Adrenal gland (tissue), 12 donors: Measurements from ENCODE around the gene ARPC1A. TPM values are rescaled to one million over a fixed set of nuclear protein-coding genes. Genes with fewer than 3 reads are reported as not detected.

Experiments used
- DNase-seq, 7 donors: peaks; one replicate each; pipeline ENCODE4 v3.0.0-alpha.2; 2019 to 2020
- H3K27ac ChIP-seq, 5 donors: fragments of 200-600 bp; sonication (generic) in 4 of 5; 1 replicate in 3 of 5; 2 replicates in 2 of 5; pipeline versions ENCODE4 v1.5.1 to v1.8.0; 2016 to 2020; ENCODE audit warnings: mild to moderate bottlenecking in 1 of 5
- H3K27me3 ChIP-seq: fragments of 200-600 bp; 2 replicates; pipeline ENCODE4 v1.8.0; 2021
- H3K36me3 ChIP-seq, 2 donors: fragments of 200-600 bp; replicated peaks in 1 of 2; 1 replicate in 1 of 2; 2 replicates in 1 of 2; pipeline versions ENCODE4 v1.5.1 to v1.8.0; 2018 to 2022
- H3K4me1 ChIP-seq, 2 donors: fragments of 200-600 bp; replicated peaks in 1 of 2; 1 replicate in 1 of 2; 2 replicates in 1 of 2; pipeline versions ENCODE4 v1.5.1 to v1.8.0; 2018 to 2021
- H3K4me3 ChIP-seq, 4 donors: fragments of 200-600 bp; sonication (generic) in 3 of 4; one replicate each; pipeline ENCODE4 v1.5.1; 2016 to 2018
- H3K9me3 ChIP-seq, 3 donors: fragments of 200-600 bp; sonication (generic) in 1 of 3; replicated peaks in 1 of 3; 1 replicate in 2 of 3; 2 replicates in 1 of 3; pipeline versions ENCODE4 v1.5.1 to v1.8.0; 2016 to 2021
- POLR2A ChIP-seq, 2 donors: fragments of 450-650 bp; IDR thresholded peaks; one replicate each; pipeline ENCODE4 v1.6.1; 2017; ENCODE audit warnings: antibody characterized with exemption in 2 of 2, mild to moderate bottlenecking in 2 of 2, moderate library complexity in 1 of 2
- WGBS, 4 donors: extraction: QIAGEN DNeasy Blood & Tissue Kit in 2 of 4; methylation state at CpG; one replicate each; pipeline versions ENCODE4 v1.1.5 to v1.1.7; 2013 to 2017; 5-methylcytosine and 5-hydroxymethylcytosine counted together
- intact Hi-C, 2 donors: fragments of 100-400 bp; cut with DNase I; formaldehyde crosslinking; loops; one replicate each; pipeline versions ENCODE4 v1.14.1 to v1.15.0; 2022 to 2023
- polyA plus RNA-seq, 3 donors: library from polyadenylated mRNA; stranded (reverse); fragments of 200-250 nt in 2 of 3; fragments of 350-450 nt in 1 of 3; fragmentation: Illumina TruSeq in 1 of 3; extraction: RNeasy Lipid Tissue Mini Kit (QIAGEN cat#74804) in 1 of 3; gene quantifications; one replicate each; pipeline ENCODE4 v1.2.3, GENCODE V29; 2013 to 2014
- total RNA-seq, 9 donors: library from RNA; depleted of rRNA in 4 of 9; stranded (reverse); fragments of >200 nt in 4 of 9; fragments of 120-200 nt in 1 of 9; fragmentation: NEBNext Ultra II Directional in 1 of 9; extraction: Animal tissue kit (Norgen Biotek cat#: 25700) in 1 of 9; gene quantifications; one replicate each; pipeline versions ENCODE4 v1.1.0 to v1.2.4, GENCODE V29; 2013 to 2023
- TF ChIP-seq, protein P1 (sequence below), 6 experiments: fragments of 450-650 bp in 4 of 6; fragments of 200-600 bp in 2 of 6; sonication (generic) in 1 of 6; IDR thresholded peaks; 1 replicate in 5 of 6; 2 replicates in 1 of 6; pipeline versions ENCODE4 v1.5.1 to v1.8.0; 2016 to 2021; ENCODE audit warnings: antibody characterized with exemption in 6 of 6, mild to moderate bottlenecking in 2 of 6, moderate library complexity in 1 of 6
- donor health status: healthy with polysubstance abuse.
- donor health status: Bipolar disorder and iron deficiency.
- donor health status: DM: yes; HTN: yes; CAD: no.
- donor health status: DM: no; HTN: no; CAD: no.
- donor health status: DM: no; HTN: no; CAD: no.
- donor health status: DM: yes; HTN: yes; CAD: no.

ARPC1A gene
- total and polyA plus RNA-seq, 12 donors = 118 to 214 (median 152) TPM

DNA sequence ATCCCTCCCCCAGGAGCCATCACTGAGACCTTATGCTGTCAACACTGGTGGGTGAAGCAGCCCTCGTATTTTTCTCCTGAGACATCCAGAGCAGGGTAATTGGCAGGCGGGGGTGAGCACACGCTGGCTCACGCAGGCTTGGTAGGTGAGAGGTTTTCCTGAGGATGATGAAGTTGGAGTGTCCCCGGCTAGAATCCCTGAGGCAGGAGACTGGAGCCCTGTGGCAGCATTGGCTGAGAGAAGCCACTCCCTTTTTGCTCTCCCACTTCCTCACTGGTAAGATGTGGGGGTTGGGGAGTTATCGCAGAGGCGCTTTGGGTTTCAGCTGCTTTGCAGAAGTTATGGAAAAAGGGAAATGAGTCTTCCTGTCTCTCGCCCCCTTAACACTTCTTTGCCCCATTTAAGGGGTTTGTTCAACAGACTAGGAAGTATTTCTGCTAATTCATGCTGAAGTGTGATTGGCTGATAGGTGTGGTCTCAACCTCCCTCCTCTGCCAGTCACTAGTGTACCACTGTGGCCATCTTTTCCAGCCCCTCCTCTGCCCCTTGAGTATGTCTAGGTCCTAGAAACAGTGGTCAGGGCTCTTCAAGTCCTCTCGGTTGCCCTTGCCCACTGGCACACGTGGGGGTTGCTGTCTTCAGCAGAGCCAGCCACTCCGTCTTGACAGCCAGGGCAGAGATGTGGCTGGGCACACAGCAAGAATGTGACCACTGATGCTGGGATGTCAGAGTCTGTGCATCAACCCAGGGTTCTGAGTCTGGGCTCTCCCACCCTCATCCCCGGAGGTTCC lies 54.5 kb downstream of the ARPC1A start:
- H3K4me1 ChIP-seq = peaks cover 16 to 45% of the 10 kb centered on the region in 2 donors
- H3K9me3 ChIP-seq = no peaks in the 10 kb centered on the region
- H3K27ac ChIP-seq = peak overlapping the region; percentile 37 to 94 (median 57)
- no peaks in the 10 kb centered on the region for H3K27me3 ChIP-seq
- H3K4me3 ChIP-seq = peak overlapping the region in 1 of 4 donors; percentile 27
- DNase-seq = peak in 5 of 7 donors; percentile 44 to 78 (median 60)
- H3K36me3 ChIP-seq = no peaks in the 10 kb centered on the region
- 33 to 49% (median 40%) methylated on average over 11 to 12 of the region's 12 CpGs for WGBS, 4 donors
- no peak for TF ChIP-seq POLR2A (IDR thresholded peaks at IDR 0.05)
- TF ChIP-seq, protein P1, sequence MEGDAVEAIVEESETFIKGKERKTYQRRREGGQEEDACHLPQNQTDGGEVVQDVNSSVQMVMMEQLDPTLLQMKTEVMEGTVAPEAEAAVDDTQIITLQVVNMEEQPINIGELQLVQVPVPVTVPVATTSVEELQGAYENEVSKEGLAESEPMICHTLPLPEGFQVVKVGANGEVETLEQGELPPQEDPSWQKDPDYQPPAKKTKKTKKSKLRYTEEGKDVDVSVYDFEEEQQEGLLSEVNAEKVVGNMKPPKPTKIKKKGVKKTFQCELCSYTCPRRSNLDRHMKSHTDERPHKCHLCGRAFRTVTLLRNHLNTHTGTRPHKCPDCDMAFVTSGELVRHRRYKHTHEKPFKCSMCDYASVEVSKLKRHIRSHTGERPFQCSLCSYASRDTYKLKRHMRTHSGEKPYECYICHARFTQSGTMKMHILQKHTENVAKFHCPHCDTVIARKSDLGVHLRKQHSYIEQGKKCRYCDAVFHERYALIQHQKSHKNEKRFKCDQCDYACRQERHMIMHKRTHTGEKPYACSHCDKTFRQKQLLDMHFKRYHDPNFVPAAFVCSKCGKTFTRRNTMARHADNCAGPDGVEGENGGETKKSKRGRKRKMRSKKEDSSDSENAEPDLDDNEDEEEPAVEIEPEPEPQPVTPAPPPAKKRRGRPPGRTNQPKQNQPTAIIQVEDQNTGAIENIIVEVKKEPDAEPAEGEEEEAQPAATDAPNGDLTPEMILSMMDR (IDR thresholded peaks at IDR 0.05) = no peak
- intact Hi-C loops = no loop called here

GRCh38 chr7:99380823-99381663 lies 55.3 kb downstream of the ARPC1A start:
- Histone ChIP-seq H3K27ac (peak overlapping the region; percentile 7 to 94 (median 57)), H3K9me3 (no peaks in the 10 kb centered on the region), H3K27me3 (no peaks in the 10 kb centered on the region), H3K4me3 (peak overlapping the region in 1 of 4 donors; percentile 25), H3K36me3 (no peaks in the 10 kb centered on the region), H3K4me1 (peaks cover 16 to 37% of the 10 kb centered on the region in 2 donors)
- intact Hi-C loops = no loop called here
- TF ChIP-seq, protein P1 (IDR thresholded peaks at IDR 0.05) = no peak
- no peak for TF ChIP-seq POLR2A (IDR thresholded peaks at IDR 0.05)
- peak in 6 of 7 donors; percentile 72 to 86 (median 78) for DNase-seq
- WGBS, 4 donors = 51 to 73% (median 60%) methylated on average over 11 to 16 of the region's 16 CpGs

- intact Hi-C loops = no loop called here
- no peak for TF ChIP-seq POLR2A (IDR thresholded peaks at IDR 0.05)
- TF ChIP-seq, protein P1 (IDR thresholded peaks at IDR 0.05) = no peak
- Histone ChIP-seq H3K4me3 (no peak overlapping the region), H3K27ac (peak overlapping the region in 2 of 5 donors; percentile 83 to 94), H3K27me3 (no peaks in the 10 kb centered on the region), H3K9me3 (no peaks in the 10 kb centered on the region), H3K4me1 (peaks cover 16 to 31% of the 10 kb centered on the region in 2 donors), H3K36me3 (peaks cover 0 to 5% of the 10 kb centered on the region in 2 donors)
- 40 to 86% (median 51%) methylated on average over 2 to 7 of the region's 7 CpGs for WGBS, 4 donors
- peak in 2 of 7 donors; percentile 58 to 71 for DNase-seq
These were observed 56.0 kb downstream of the ARPC1A start for GRCh38 chr7:99381664-99382075.

- WGBS, 4 donors = 89 to 91% (median 90%) methylated on average over 9 to 10 of the region's 10 CpGs
- DNase-seq = no peak
- intact Hi-C loops = no loop called here
These were observed 57.5 kb downstream of the ARPC1A start for GRCh38 chr7:99383203-99383602.

More at GRCh38 chr7:99383203-99383602, 57.5 kb downstream of the ARPC1A start:
- Histone ChIP-seq H3K4me1 (peaks cover 16 to 31% of the 10 kb centered on the region in 2 donors), H3K9me3 (no peaks in the 10 kb centered on the region), H3K27me3 (no peaks in the 10 kb centered on the region), H3K27ac (no peak overlapping the region), H3K36me3 (peaks cover 0 to 19% of the 10 kb centered on the region in 2 donors), H3K4me3 (no peak overlapping the region)
- no peak for TF ChIP-seq POLR2A (IDR thresholded peaks at IDR 0.05)
- TF ChIP-seq, protein P1 (IDR thresholded peaks at IDR 0.05) = no peak
